Upper lobe of right lung (tissue), 1 donor: ENCODE results near the gene ERC2. TPM values are rescaled to one million over a fixed set of nuclear protein-coding genes. Genes with fewer than 3 reads are reported as not detected.

Experiments used
- ATAC-seq: fragments of 200-7000 bp; cut with Tn5 transposase; one replicate; pipeline ENCODE4 v1.9.1; 2020; ENCODE audit warnings: mild to moderate bottlenecking, moderate library complexity
- DNase-seq: peaks from one replicate; pipeline ENCODE4 v3.0.0-alpha.2; 2020
- H3K27ac ChIP-seq: fragments of 200-600 bp; one replicate; pipeline ENCODE4 v1.8.0; 2022
- H3K27me3 ChIP-seq: fragments of 200-600 bp; one replicate; pipeline ENCODE4 v1.8.0; 2022; ENCODE audit warnings: mild to moderate bottlenecking
- H3K36me3 ChIP-seq: fragments of 200-600 bp; one replicate; pipeline ENCODE4 v1.8.0; 2022
- H3K4me1 ChIP-seq: fragments of 200-600 bp; one replicate; pipeline ENCODE4 v1.8.0; 2022
- H3K4me3 ChIP-seq: fragments of 200-600 bp; one replicate; pipeline ENCODE4 v1.8.0; 2022; ENCODE audit warnings: mild to moderate bottlenecking
- H3K9me3 ChIP-seq: fragments of 200-600 bp; one replicate; pipeline ENCODE4 v1.8.0; 2022
- CTCF ChIP-seq: fragments of 200-600 bp; IDR thresholded peaks from one replicate; pipeline ENCODE4 v1.8.0; 2022; ENCODE audit warnings: antibody characterized with exemption
- intact Hi-C: fragments of 100-400 bp; cut with DNase I; formaldehyde crosslinking; loops from one replicate; pipeline ENCODE4 v1.11.0; 2022
- total RNA-seq: library from RNA; stranded (reverse); fragmentation: NEBNext Ultra II Directional; extraction: Animal tissue kit (Norgen Biotek cat#: 25700); gene quantifications from one replicate; pipeline ENCODE4 v1.2.1, GENCODE V29; 2021
- donor health status: DM: no; HTN: yes; CAD: no; lungs with severe emphysema.

Gene ERC2
- total RNA-seq, 1 donor from 2014 or later: 1.4 TPM

DNA sequence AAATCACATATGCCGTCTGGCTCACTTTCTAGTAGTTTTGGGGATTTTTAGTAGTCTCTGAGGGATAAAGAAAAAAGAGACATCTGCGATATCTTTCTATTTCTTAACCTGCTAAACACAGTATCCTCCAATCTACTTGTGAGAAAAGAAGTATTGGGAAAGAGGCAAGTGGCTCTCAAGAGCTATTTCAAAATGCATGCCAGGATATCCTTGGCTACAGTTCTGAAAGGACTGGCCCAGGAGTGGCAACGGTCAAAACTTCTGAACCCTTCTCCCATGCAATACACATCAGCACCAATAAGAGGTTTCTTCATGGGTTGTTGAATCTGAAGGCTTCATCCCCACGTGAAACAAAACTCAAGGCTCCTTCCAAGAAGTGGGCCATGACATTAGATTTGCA lies 777.1 kb downstream of the ERC2 start:
- intact Hi-C loops: no loop called here
- Histone ChIP-seq H3K36me3 (no peaks in the 10 kb centered on the region), H3K27ac (peak overlapping the region; percentile 66), H3K4me3 (no peak overlapping the region), H3K4me1 (no peaks in the 10 kb centered on the region), H3K27me3 (no peaks in the 10 kb centered on the region), H3K9me3 (no peaks in the 10 kb centered on the region)
- TF ChIP-seq CTCF: no peak
- peak; percentile 78 for ATAC-seq
- no peak for DNase-seq

DNA sequence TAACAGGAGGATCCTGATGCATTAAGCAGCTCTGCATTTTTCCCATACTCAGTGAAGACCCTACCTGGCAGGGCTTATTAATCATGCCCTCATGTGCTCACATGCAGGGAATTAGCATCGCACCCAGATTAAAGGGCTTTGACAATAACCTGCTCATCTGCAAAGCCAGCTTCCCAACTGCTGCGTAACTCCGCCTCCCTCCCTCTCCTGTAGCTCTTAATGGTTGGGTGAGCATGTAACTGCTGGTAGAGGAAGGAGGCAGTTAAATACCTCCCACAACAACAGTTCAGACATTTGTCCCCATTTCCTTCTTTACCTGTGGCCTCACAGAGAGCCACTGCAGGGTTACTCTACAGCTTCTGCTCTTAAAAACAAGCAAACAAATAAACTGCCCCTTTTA lies 777.5 kb downstream of the ERC2 start:
- intact Hi-C loops: no loop called here

DNA sequence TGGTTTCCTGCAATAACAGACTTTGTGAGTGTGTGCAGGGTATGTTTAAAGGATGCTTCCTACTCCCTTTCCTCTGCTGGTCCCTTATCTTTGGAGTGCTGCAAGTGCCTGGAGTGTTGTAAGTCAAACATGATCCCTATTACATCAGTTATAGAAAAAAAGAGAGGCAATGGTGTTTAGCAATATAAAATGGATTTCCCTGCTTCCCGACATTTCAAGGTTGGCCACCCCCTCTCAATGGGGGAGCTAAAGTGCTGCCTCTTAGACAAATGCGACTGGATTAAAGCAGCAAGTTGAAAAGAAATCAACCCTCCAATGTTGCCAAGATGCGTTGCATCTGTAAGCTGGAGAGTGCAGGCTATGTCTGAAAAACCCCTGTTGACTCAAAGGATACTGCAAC lies 778.1 kb downstream of the ERC2 start:
- Histone ChIP-seq H3K4me3 (no peak overlapping the region), H3K27me3 (no peaks in the 10 kb centered on the region), H3K4me1 (no peaks in the 10 kb centered on the region), H3K27ac (peak overlapping the region; percentile 66), H3K9me3 (no peaks in the 10 kb centered on the region), H3K36me3 (no peaks in the 10 kb centered on the region)
- no peak for TF ChIP-seq CTCF
- ATAC-seq (peak; percentile 70), DNase-seq (no peak)
- intact Hi-C loops: no loop called here

More for the DNA sequence above, 777.5 kb downstream of the ERC2 start:
- no peak for DNase-seq
- Histone ChIP-seq H3K4me1 (no peaks in the 10 kb centered on the region), H3K9me3 (no peaks in the 10 kb centered on the region), H3K4me3 (no peak overlapping the region), H3K36me3 (no peaks in the 10 kb centered on the region), H3K27ac (peak overlapping the region; percentile 66), H3K27me3 (no peaks in the 10 kb centered on the region)
- ATAC-seq: peak; percentile 77
- TF ChIP-seq CTCF: no peak

- no peak for TF ChIP-seq CTCF
- H3K27me3 ChIP-seq: no peaks in the 10 kb centered on the region
- no peak overlapping the region for H3K4me3 ChIP-seq
- H3K27ac ChIP-seq: no peak overlapping the region
- H3K36me3 ChIP-seq: no peaks in the 10 kb centered on the region
- H3K9me3 ChIP-seq: no peaks in the 10 kb centered on the region
- ATAC-seq (no peak), DNase-seq (no peak)
- intact Hi-C loops: no loop called here
- no peaks in the 10 kb centered on the region for H3K4me1 ChIP-seq
Measured at GRCh38 chr3:55688154-55688553, 780.1 kb downstream of the ERC2 start.

DNA sequence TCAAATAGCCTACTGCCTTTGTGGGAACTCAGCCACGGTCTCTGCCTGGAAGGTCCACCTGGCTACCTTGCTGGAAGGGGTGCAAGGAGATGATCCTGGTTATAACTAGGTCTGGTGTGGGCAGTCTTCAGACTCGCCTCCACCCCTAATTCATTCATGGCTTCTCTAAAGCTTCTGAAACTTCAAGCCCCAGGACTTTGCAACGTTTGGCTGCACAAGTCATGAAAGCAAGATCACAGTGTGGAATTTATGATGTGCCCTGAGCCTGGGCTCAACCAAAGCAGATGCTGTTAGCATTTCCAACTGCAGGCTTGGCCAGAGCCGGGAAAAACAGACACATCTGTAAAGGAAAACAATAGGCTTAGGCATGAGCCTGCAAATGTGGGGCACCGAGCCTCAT lies 780.7 kb downstream of the ERC2 start:
- intact Hi-C loops: no loop called here
- no peak for ATAC-seq
- H3K9me3 ChIP-seq: no peaks in the 10 kb centered on the region

More for the DNA sequence above, 780.7 kb downstream of the ERC2 start:
- Histone ChIP-seq H3K4me3 (no peak overlapping the region), H3K27me3 (no peaks in the 10 kb centered on the region), H3K27ac (no peak overlapping the region), H3K4me1 (no peaks in the 10 kb centered on the region), H3K36me3 (no peaks in the 10 kb centered on the region)
- no peak for TF ChIP-seq CTCF
- no peak for DNase-seq
